Activated naive CD8-positive, alpha-beta T cell treated with anti-CD3 and anti-CD28 coated beads, Interleukin-2, amount 10 ng/mL, durations not matched to agents 7 days and 5 days (primary cell): Measurements from ENCODE around the gene PRAMEF1. TPM values are rescaled to one million over a fixed set of nuclear protein-coding genes. Genes with fewer than 3 reads are reported as not detected.
"Not testable (repeated sequence)": the region's sequence is repeated elsewhere in the genome, so short reads cannot be mapped to it uniquely, and the experiment has no call there.

Experiments
- ATAC-seq: fragments of 150-1000 bp; cut with Tn5 transposase; one replicate; pipeline ENCODE4 v1.10.0; 2021; ENCODE audit warnings: low read depth, moderate library complexity
- POLR2A ChIA-PET: fragments of 350-600 bp; sonication (Branson Sonifier 250); formaldehyde crosslinking; loops from one replicate; lab custom pipeline; 2021; ENCODE audit warnings: antibody characterized with exemption; lab: Charles Lee
- DNase-seq: peaks from one replicate; pipeline ENCODE4 v3.0.0; 2021
- H3K27ac Mint-ChIP-seq: one replicate; pipeline ENCODE4 v1.8.0; 2022; ENCODE audit warnings: mild to moderate bottlenecking, mixed read lengths
- H3K27me3 Mint-ChIP-seq: one replicate; pipeline ENCODE4 v1.8.0; 2022; ENCODE audit warnings: mild to moderate bottlenecking, moderate library complexity, mixed read lengths
- H3K36me3 Mint-ChIP-seq: one replicate; pipeline ENCODE4 v1.8.0; 2021; ENCODE audit warnings: mild to moderate bottlenecking, mixed read lengths
- H3K4me1 Mint-ChIP-seq: one replicate; pipeline ENCODE4 v1.8.0; 2021; ENCODE audit warnings: mixed read lengths
- H3K4me3 Mint-ChIP-seq: one replicate; pipeline ENCODE4 v1.8.0; 2022; ENCODE audit warnings: mild to moderate bottlenecking, moderate library complexity, mixed read lengths
- H3K9me3 Mint-ChIP-seq: one replicate; pipeline ENCODE4 v1.8.0; 2021; ENCODE audit warnings: mixed read lengths
- total RNA-seq, 2 experiments: library from RNA; stranded (reverse); gene quantifications; one replicate each; pipeline ENCODE4 v1.2.3, GENCODE V29; 2021

The PRAMEF1 gene, protein sequence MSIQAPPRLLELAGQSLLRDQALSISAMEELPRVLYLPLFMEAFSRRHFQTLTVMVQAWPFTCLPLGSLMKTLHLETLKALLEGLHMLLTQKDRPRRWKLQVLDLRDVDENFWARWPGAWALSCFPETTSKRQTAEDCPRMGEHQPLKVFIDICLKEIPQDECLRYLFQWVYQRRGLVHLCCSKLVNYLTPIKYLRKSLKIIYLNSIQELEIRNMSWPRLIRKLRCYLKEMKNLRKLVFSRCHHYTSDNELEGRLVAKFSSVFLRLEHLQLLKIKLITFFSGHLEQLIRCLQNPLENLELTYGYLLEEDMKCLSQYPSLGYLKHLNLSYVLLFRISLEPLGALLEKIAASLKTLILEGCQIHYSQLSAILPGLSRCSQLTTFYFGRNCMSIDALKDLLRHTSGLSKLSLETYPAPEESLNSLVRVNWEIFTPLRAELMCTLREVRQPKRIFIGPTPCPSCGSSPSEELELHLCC
- total RNA-seq, result not detected

- H3K27ac Mint-ChIP-seq, POLR2A ChIA-PET, H3K36me3 Mint-ChIP-seq, ATAC-seq, H3K4me1 Mint-ChIP-seq, H3K27me3 Mint-ChIP-seq, H3K9me3 Mint-ChIP-seq, H3K4me3 Mint-ChIP-seq, DNase-seq: not testable (repeated sequence)
These were observed at the start of gene PRAMEF1 for GRCh38 chr1:12791097-12791496. Gene PRAMEF1 (plus strand): TSS chr1:12791397. CDS start chr1:12793228, 1,831 bp downstream.

DNA sequence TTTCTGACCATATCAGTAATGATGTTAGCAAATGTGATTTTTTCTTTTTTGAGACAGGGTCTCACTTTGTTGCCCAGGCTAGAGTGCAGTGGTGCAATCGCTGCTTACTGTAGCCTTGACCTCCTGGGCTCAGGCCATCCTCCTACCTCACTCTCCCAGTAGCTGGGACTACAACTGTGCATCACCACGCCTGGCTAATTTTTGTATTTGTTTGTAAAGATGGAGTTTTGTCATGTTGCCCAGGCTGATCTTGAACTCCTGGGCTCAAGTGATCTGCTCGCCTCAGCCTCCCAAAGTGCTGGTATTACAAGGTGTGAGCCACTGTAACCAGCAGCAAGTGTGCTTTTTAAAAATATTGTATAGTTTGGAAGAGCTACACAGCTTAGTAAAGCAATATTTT is 49.3 kb upstream of the PRAMEF1 start:
- Mint-ChIP-seq H3K36me3 (no peaks in the 10 kb centered on the region), H3K27me3 (peaks cover 26% of the 10 kb centered on the region), H3K4me1 (peaks cover 6% of the 10 kb centered on the region), H3K4me3 (no peak overlapping the region), H3K27ac (no peak overlapping the region), H3K9me3 (no peaks in the 10 kb centered on the region)
- no peak for DNase-seq
- ATAC-seq, result no peak
- POLR2A ChIA-PET, result no interaction called here

DNA sequence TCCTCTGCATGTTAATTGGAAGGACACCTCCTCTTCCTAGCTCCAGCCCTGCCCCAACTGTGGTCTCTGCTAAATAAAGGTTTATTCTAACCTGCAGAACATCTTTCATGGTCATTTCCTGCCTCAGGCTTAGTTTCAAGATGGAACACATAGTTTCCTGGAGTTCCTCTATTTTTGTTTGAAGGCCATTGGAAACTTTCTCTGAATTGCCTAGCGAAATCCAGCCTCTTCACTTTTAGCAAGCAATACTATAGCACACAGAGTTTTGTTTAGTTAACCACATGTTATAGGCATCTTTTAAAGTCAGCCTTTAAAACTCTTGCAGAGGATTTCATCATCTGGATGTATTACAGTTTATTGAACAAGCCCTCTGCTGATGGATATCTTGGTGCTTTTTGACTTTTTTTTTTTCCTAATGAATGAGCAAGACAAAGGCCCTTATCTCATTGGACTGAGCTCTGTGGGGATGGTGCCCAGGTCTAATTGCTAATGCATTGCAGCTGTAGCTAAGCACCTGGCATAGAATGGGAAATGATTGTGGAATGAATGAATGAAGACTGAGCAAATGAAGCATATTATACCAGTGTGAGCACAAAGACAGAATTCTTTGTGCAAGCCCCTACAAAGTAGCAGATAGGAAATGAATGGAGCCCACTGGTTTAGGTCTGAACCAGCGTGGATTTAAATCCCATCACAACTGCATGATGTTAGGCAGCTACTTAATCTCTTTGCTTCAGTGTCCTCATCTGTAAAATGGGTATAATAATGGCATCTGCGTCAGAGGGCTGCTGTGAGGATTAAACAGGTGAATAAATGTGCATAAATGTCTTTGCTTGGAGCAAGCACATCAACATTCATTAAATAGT is 45.8 kb upstream of the PRAMEF1 start:
- peaks cover 6% of the 10 kb centered on the region for H3K4me1 Mint-ChIP-seq
- no peak for ATAC-seq
- POLR2A ChIA-PET, result no interaction called here

DNA sequence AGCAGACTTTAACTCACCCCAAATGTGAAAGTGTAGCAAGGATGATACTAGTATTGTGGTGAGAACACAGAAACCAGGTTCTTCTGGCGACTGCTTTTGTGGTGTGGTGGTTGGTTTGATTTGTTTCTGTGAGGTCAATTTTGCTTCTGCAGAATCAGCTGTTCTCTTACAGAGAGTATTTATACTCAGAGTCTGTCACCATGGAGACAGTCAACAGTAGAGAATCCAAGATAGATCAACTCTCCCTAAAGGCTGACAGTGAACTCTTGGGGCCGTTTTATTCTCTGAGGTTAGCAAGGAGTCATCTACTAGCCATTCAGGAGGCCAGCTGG is 45.2 kb upstream of the PRAMEF1 start, which contains the start of gene CFAP107:
Gene CFAP107 (plus strand): TSS at position 209 of the 332 bp plus-strand sequence. CDS start 231 bp downstream, outside the sequence.
- no peak within 1 kb of the TSS for H3K27ac Mint-ChIP-seq
- H3K4me3 Mint-ChIP-seq, result no peak within 1 kb of the TSS
- H3K4me1 Mint-ChIP-seq, result peaks cover 6% of the 10 kb centered on the region
- POLR2A ChIA-PET, result no interaction called here
- no peak for DNase-seq
- ATAC-seq, result no peak
- H3K9me3 Mint-ChIP-seq, result peaks cover 15% of the 10 kb centered on the region
- H3K36me3 Mint-ChIP-seq, result peaks cover 4% of the 10 kb centered on the region
- H3K27me3 Mint-ChIP-seq, result peaks cover 35% of the 10 kb centered on the region

More for the DNA sequence above, 45.8 kb upstream of the PRAMEF1 start:
- Mint-ChIP-seq H3K27ac (no peak overlapping the region), H3K9me3 (peaks cover 14% of the 10 kb centered on the region), H3K36me3 (peaks cover 4% of the 10 kb centered on the region), H3K27me3 (peaks cover 32% of the 10 kb centered on the region), H3K4me3 (no peak overlapping the region)
- DNase-seq, result no peak

GRCh38 chr1:12748778-12749355 is 42.3 kb upstream of the PRAMEF1 start:
- ATAC-seq, result no peak
- H3K9me3 Mint-ChIP-seq, result peaks cover 15% of the 10 kb centered on the region
- H3K27me3 Mint-ChIP-seq, result peaks cover 39% of the 10 kb centered on the region
- no peak for DNase-seq
- POLR2A ChIA-PET, result no interaction called here
- no peak overlapping the region for H3K27ac Mint-ChIP-seq
- no peak overlapping the region for H3K4me3 Mint-ChIP-seq
- H3K4me1 Mint-ChIP-seq, result peaks cover 6% of the 10 kb centered on the region
- peaks cover 4% of the 10 kb centered on the region for H3K36me3 Mint-ChIP-seq

- H3K27ac Mint-ChIP-seq, result no peak overlapping the region
- H3K27me3 Mint-ChIP-seq, result peaks cover 39% of the 10 kb centered on the region
- no peaks in the 10 kb centered on the region for H3K36me3 Mint-ChIP-seq
- no peaks in the 10 kb centered on the region for H3K4me1 Mint-ChIP-seq
- POLR2A ChIA-PET, result no interaction called here
- H3K9me3 Mint-ChIP-seq, result peaks cover 4% of the 10 kb centered on the region
- H3K4me3 Mint-ChIP-seq, result no peak overlapping the region
- DNase-seq, result no peak
- no peak for ATAC-seq
These were observed 36.5 kb upstream of the PRAMEF1 start for GRCh38 chr1:12754738-12755137.

- DNase-seq (no peak), ATAC-seq (no peak)
- Mint-ChIP-seq H3K4me1 (no peaks in the 10 kb centered on the region), H3K36me3 (no peaks in the 10 kb centered on the region), H3K27me3 (peaks cover 33% of the 10 kb centered on the region), H3K27ac (no peak overlapping the region), H3K9me3 (no peaks in the 10 kb centered on the region), H3K4me3 (no peak overlapping the region)
- POLR2A ChIA-PET, result no interaction called here
These were observed 34.9 kb upstream of the PRAMEF1 start for GRCh38 chr1:12756273-12756672.

- POLR2A ChIA-PET, result no interaction called here
- H3K36me3 Mint-ChIP-seq, result no peaks in the 10 kb centered on the region
- H3K4me1 Mint-ChIP-seq, result no peaks in the 10 kb centered on the region
- no peak overlapping the region for H3K27ac Mint-ChIP-seq
- no peak overlapping the region for H3K4me3 Mint-ChIP-seq
- DNase-seq (no peak), ATAC-seq (no peak)
- H3K27me3 Mint-ChIP-seq, result peaks cover 31% of the 10 kb centered on the region
- H3K9me3 Mint-ChIP-seq, result no peaks in the 10 kb centered on the region
These were observed 34.3 kb upstream of the PRAMEF1 start for GRCh38 chr1:12756768-12757413.

DNA sequence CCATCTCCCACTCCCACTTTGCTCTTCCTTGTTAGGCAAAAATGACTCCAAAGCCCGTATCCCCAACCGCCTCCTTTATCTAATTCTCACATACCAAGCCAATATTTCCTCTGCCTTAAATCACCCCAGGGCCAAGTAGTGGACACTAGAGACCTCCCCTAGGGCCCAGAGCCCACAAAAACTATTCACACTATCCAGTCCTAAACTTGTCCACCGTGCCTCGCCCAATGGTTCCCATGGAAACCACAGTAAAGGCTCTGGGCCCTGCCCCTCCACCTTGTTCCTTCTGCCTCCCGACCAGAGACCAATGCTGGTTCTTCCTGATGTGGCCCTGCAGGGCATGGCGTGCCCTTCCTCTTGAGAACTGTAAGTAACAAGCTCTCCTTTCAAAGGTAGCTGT is 33.4 kb upstream of the PRAMEF1 start:
- DNase-seq (no peak), ATAC-seq (no peak)
- peaks cover 28% of the 10 kb centered on the region for H3K27me3 Mint-ChIP-seq
- H3K27ac Mint-ChIP-seq, result no peak overlapping the region
- POLR2A ChIA-PET, result no interaction called here
- no peaks in the 10 kb centered on the region for H3K36me3 Mint-ChIP-seq
- no peaks in the 10 kb centered on the region for H3K4me1 Mint-ChIP-seq
- H3K9me3 Mint-ChIP-seq, result no peaks in the 10 kb centered on the region
- no peak overlapping the region for H3K4me3 Mint-ChIP-seq

GRCh38 chr1:12760256-12760795 is 30.9 kb upstream of the PRAMEF1 start:
- POLR2A ChIA-PET, result no interaction called here
- H3K4me1 Mint-ChIP-seq, result no peaks in the 10 kb centered on the region
- H3K9me3 Mint-ChIP-seq, result no peaks in the 10 kb centered on the region
- H3K36me3 Mint-ChIP-seq, result no peaks in the 10 kb centered on the region
- no peak overlapping the region for H3K4me3 Mint-ChIP-seq
- H3K27me3 Mint-ChIP-seq, result peaks cover 22% of the 10 kb centered on the region
- no peak overlapping the region for H3K27ac Mint-ChIP-seq
- ATAC-seq (no peak), DNase-seq (no peak)

- no peaks in the 10 kb centered on the region for H3K36me3 Mint-ChIP-seq
- no peaks in the 10 kb centered on the region for H3K9me3 Mint-ChIP-seq
- DNase-seq (no peak), ATAC-seq (no peak)
- H3K4me3 Mint-ChIP-seq, result no peak overlapping the region
- no peak overlapping the region for H3K27ac Mint-ChIP-seq
- POLR2A ChIA-PET, result no interaction called here
- no peaks in the 10 kb centered on the region for H3K4me1 Mint-ChIP-seq
- H3K27me3 Mint-ChIP-seq, result peaks cover 30% of the 10 kb centered on the region
These were observed 29.4 kb upstream of the PRAMEF1 start for GRCh38 chr1:12761781-12762180.

- H3K9me3 Mint-ChIP-seq, result no peaks in the 10 kb centered on the region
- no peak for DNase-seq
- no peaks in the 10 kb centered on the region for H3K4me1 Mint-ChIP-seq
- H3K4me3 Mint-ChIP-seq, result no peak overlapping the region
- no peak overlapping the region for H3K27ac Mint-ChIP-seq
- ATAC-seq, result no peak
- H3K36me3 Mint-ChIP-seq, result no peaks in the 10 kb centered on the region
- peaks cover 31% of the 10 kb centered on the region for H3K27me3 Mint-ChIP-seq
- POLR2A ChIA-PET, result no interaction called here
These were observed 28.4 kb upstream of the PRAMEF1 start for GRCh38 chr1:12762766-12763165.

DNA sequence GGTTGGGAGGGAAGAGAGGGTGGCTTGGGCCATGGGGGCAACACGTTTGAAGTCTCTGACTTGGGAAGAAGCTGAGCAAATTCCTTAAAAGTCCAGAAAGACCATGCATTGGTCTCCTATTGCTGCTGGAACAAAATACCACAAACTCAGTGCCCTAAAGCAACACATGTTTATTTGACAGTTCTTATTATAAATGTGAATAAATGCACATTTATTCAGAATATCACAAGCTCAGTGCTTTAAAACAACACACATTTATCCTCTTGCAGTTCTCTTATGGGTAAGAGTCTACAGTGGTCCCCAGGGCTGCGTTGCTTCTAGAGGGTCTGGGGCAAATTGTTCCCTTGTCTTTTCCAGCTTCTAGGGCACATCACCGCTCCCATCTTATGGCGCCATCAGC is 27.7 kb upstream of the PRAMEF1 start:
- Mint-ChIP-seq H3K27ac (no peak overlapping the region), H3K9me3 (no peaks in the 10 kb centered on the region), H3K4me3 (no peak overlapping the region), H3K36me3 (no peaks in the 10 kb centered on the region), H3K27me3 (peaks cover 24% of the 10 kb centered on the region), H3K4me1 (no peaks in the 10 kb centered on the region)
- POLR2A ChIA-PET, result no interaction called here
- ATAC-seq (no peak), DNase-seq (no peak)
